HEK293 (cell line): ENCODE measurements around the gene AMZ1.

Experiments
- BCL11A ChIP-seq: fragments of 450-650 bp; formaldehyde crosslinking; IDR thresholded peaks from 2 replicates; pipeline ENCODE4 v1.5.1; 2016; ENCODE audit warnings: low read depth, missing biosample characterization, missing genetic modification characterization
- CTCF ChIP-seq: fragments of 450-650 bp; formaldehyde crosslinking; IDR thresholded peaks from 2 replicates; pipeline ENCODE4 v1.5.1; 2016; ENCODE audit warnings: missing biosample characterization, missing genetic modification characterization
- MYNN ChIP-seq: fragments of 450-650 bp; formaldehyde crosslinking; IDR thresholded peaks from 2 replicates; pipeline ENCODE4 v1.5.1; 2016; ENCODE audit warnings: missing biosample characterization, missing genetic modification characterization, borderline replicate concordance
- ZBTB21 ChIP-seq: fragments of 450-650 bp; formaldehyde crosslinking; IDR thresholded peaks from 2 replicates; pipeline ENCODE4 v1.5.1; 2017; ENCODE audit warnings: missing biosample characterization, missing genetic modification characterization
- ZBTB48 ChIP-seq: fragments of 450-650 bp; formaldehyde crosslinking; IDR thresholded peaks from 2 replicates; pipeline ENCODE4 v1.5.1; 2016; ENCODE audit warnings: missing biosample characterization, missing genetic modification characterization
- ZNF121 ChIP-seq: fragments of 450-650 bp; formaldehyde crosslinking; IDR thresholded peaks from 2 replicates; pipeline ENCODE4 v1.5.1; 2016; ENCODE audit warnings: missing biosample characterization, missing genetic modification characterization
- ZNF138 ChIP-seq: fragments of 450-650 bp; formaldehyde crosslinking; IDR thresholded peaks from 2 replicates; pipeline ENCODE4 v1.5.1; 2016; ENCODE audit warnings: missing biosample characterization, missing genetic modification characterization, borderline replicate concordance
- ZNF211 ChIP-seq: fragments of 450-650 bp; formaldehyde crosslinking; IDR thresholded peaks from 2 replicates; pipeline ENCODE4 v1.5.1; 2016; ENCODE audit warnings: low read depth, missing biosample characterization, missing genetic modification characterization
- ZNF473 ChIP-seq: fragments of 450-650 bp; formaldehyde crosslinking; IDR thresholded peaks from 2 replicates; pipeline ENCODE4 v1.5.1; 2017; ENCODE audit warnings: missing biosample characterization, missing genetic modification characterization
- ZNF530 ChIP-seq: fragments of 450-650 bp; formaldehyde crosslinking; IDR thresholded peaks from 2 replicates; pipeline ENCODE4 v1.5.1; 2016; ENCODE audit warnings: low read depth, missing biosample characterization, missing genetic modification characterization
- ZNF580 ChIP-seq: fragments of 450-650 bp; formaldehyde crosslinking; IDR thresholded peaks from 2 replicates; pipeline ENCODE4 v1.5.1; 2016; ENCODE audit warnings: missing biosample characterization, missing genetic modification characterization
- ZNF658 ChIP-seq: fragments of 450-650 bp; formaldehyde crosslinking; IDR thresholded peaks from 2 replicates; pipeline ENCODE4; 2016; ENCODE audit warnings: missing biosample characterization, missing genetic modification characterization
- TF ChIP-seq, protein P1 (sequence below): fragments of 450-650 bp; formaldehyde crosslinking; IDR thresholded peaks from 2 replicates; pipeline ENCODE4 v1.5.1; 2017; ENCODE audit warnings: missing biosample characterization, missing genetic modification characterization

GRCh38 chr7:2715341-2716231 is 27.6 kb downstream of the AMZ1 start:
- TF ChIP-seq CTCF (tag by site-specific recombination) (no peak), ZNF473 (no peak), ZBTB21 (tag by site-specific recombination) (no peak), ZNF138 (tag by site-specific recombination) (no peak), ZNF580 (tag by site-specific recombination) (no peak), MYNN (tag by site-specific recombination) (no peak), ZNF530 (no peak), BCL11A (no peak), ZBTB48 (tag by site-specific recombination) (no peak), ZNF211 (no peak), ZNF121 (tag by site-specific recombination) (no peak), ZNF658 (tag by site-specific recombination) (no peak)
- TF ChIP-seq, protein P1, sequence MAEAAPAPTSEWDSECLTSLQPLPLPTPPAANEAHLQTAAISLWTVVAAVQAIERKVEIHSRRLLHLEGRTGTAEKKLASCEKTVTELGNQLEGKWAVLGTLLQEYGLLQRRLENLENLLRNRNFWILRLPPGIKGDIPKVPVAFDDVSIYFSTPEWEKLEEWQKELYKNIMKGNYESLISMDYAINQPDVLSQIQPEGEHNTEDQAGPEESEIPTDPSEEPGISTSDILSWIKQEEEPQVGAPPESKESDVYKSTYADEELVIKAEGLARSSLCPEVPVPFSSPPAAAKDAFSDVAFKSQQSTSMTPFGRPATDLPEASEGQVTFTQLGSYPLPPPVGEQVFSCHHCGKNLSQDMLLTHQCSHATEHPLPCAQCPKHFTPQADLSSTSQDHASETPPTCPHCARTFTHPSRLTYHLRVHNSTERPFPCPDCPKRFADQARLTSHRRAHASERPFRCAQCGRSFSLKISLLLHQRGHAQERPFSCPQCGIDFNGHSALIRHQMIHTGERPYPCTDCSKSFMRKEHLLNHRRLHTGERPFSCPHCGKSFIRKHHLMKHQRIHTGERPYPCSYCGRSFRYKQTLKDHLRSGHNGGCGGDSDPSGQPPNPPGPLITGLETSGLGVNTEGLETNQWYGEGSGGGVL (tag by site-specific recombination): no peak
